ENCODE data around the gene MGARP. TPM values are rescaled to one million over a fixed set of nuclear protein-coding genes. Genes with fewer than 3 reads are reported as not detected.
A peak's percentile ranks its signal among the peaks of the same experiment; 100 is the strongest.
"Not testable (repeated sequence)": the region's sequence is repeated elsewhere in the genome, so short reads cannot be mapped to it uniquely, and the experiment has no call there.

MGARP gene
- total RNA-seq (2014; rRNA removed; shearing (Covaris generic)), result 0.72 TPM in 1 of 2 replicates, not detected in the other

DNA sequence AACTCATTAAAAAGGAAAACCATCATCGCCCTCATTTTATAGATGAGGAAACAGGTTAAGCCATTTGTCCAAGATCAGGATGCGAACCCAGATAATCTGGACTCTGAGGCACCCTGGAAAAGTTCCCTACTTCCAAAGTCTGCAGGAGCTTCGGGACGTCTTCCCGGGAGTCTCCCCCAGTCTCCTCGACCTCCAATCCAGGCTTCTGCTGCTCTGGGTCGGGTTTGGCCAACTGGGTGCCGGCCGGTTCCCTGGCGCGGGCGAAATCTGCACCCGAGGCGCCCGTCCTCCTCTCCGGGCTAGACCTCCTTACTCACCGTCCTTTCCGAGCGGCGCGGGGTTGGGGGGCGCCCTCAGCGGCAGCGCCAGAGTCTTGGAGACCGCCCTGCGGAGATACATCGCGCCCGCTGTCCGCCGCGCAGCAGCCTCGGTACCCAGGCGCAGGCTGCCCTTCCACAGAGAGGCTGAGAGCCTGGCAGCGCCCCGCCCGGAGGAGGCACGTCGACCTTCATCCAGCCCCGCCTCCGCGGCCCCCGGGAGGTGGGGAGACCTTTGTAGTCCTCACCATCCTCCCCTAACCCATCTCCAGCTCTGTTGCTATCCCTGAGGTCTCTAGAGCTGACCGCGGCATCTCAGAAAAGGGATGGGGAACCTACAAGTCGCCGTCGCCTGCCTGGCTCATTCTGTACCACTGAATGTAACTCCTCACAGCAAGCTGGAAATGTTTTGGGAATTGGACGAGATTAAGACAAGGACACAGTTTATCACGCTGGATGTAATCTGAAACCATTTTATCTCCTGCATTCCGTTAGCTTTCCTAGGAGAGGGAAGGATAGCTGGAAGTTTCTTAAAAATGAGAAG lies at the start of gene MGARP:
TSS of gene MGARP (minus strand) at position 466 of the 861 bp plus-strand sequence. CDS start at position 399, 67 bp downstream.
- no peak for DNase-seq (ENCODE audit: low spot score)

DNA sequence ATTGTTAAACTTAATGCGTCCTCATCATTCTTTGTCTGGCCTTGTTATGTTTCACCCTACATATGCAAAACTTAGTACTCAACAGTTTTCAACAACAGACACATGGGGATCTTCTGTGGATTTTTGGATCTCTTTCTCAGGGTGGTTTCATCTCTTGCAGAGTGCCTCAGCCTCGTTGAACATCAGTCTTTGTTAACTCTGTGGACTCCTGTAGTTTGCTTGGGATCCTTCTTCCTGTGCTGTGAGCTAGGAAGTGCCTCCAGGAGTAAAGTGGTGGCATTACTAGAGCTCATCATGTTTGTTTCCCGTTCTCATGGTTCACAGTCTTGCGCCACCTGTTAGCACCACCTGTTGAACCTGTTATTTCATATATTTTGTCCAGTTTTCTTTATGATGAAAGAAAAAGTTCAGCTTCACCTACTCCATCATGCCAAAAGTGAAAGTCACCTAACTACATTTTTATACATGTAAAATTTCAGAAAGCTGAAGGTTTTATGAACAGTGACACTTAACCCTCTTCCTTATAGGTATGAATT lies 49.7 kb upstream of the MGARP start:
- no peak for DNase-seq (ENCODE audit: low spot score)

DNA sequence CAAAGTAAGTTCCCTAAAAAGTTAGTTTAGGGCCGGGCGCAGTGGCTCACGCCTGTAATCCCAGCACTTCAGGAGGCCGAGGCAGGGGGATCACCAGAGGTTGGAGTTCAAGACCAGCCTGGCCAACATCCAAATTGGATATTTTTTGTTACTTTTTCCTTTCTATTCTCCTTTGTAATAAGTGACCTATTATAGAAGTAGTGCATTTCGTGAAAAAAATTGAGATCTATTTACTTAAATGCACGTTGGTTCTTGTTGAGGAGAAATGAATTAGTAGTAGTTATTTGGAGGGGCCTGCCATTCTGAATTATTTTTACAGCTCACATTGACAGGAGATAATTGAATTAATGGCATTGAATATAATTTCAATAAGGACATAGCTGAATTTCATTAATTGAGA lies 44.6 kb upstream of the MGARP start:
- DNase-seq (ENCODE audit: low spot score), result no peak

- not testable (repeated sequence) for DNase-seq (ENCODE audit: low spot score)
Observed at GRCh38 chr4:139322541-139322940, 42.5 kb upstream of the MGARP start.

- not testable (repeated sequence) for DNase-seq (ENCODE audit: low spot score)
Observed at GRCh38 chr4:139322070-139322469, 42.0 kb upstream of the MGARP start.

DNA sequence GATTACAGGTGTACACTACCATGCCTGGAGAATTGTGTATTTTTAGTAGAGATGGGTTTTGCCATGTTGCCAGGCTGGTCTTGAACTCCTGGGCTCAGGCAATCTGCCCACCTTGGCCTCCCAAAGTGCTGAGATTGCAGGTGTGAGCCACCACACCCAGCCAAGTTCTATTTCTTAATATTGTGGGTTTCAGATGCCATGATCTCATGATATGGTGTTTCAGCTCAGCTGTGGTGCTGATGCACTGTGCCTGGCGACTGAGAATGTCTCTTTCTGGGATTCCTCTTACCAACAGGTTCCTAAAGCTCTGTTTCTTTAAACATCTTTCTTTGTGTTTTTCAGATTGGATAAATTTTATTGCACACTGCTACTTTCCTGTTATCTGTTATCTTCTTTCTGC lies 39.5 kb upstream of the MGARP start:
- DNase-seq (ENCODE audit: low spot score), result no peak

- DNase-seq (ENCODE audit: low spot score), result no peak
Observed at GRCh38 chr4:139317635-139318034, 37.6 kb upstream of the MGARP start.

DNA sequence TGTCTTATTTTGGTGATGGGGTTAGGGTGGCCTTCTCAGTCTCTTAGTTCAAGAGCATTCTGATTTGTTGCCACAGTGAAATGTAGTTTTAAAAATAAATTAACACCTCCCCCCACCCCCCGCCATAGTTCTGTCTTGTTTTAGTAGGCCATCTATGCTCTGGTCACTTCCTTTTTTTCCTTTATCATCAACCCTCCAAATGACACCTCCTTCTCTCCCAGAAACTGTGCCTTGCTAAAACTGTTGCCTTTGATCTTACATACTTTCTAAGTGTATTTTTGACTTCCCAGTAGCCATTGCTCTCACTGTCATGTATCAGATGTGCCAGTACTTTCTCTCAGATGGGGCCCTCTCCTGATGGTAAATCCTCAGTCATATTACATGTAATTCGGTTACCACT lies 36.7 kb upstream of the MGARP start:
- DNase-seq (ENCODE audit: low spot score), result no peak

DNA sequence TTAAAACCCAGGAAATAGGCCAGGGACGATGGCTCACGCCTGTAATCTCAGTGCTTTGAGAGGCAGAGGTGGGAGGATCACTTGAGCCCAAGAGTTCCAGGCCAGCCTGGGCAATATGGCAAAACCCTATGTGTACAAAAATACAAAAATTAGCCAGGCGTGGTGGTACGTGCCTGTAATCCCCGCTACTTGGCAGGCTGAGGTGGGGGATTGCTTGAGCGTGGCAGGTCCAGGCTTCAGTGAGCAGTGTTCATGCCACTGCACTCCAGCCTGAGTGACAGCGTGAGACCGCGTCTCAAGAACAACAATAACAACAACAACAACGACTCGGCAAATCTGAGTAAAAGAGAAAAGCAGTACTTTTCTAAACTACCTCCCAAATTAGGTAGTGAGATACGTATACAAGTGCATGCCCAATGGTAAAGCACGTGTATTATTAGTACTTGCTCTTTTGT lies 35.2 kb upstream of the MGARP start:
- DNase-seq (ENCODE audit: low spot score), result no peak

- no peak for DNase-seq (ENCODE audit: low spot score)
Observed at GRCh38 chr4:139314047-139314800, 34.2 kb upstream of the MGARP start.

- not testable (repeated sequence) for DNase-seq (ENCODE audit: low spot score)
Observed at GRCh38 chr4:139313414-139313813, 33.4 kb upstream of the MGARP start.

DNA sequence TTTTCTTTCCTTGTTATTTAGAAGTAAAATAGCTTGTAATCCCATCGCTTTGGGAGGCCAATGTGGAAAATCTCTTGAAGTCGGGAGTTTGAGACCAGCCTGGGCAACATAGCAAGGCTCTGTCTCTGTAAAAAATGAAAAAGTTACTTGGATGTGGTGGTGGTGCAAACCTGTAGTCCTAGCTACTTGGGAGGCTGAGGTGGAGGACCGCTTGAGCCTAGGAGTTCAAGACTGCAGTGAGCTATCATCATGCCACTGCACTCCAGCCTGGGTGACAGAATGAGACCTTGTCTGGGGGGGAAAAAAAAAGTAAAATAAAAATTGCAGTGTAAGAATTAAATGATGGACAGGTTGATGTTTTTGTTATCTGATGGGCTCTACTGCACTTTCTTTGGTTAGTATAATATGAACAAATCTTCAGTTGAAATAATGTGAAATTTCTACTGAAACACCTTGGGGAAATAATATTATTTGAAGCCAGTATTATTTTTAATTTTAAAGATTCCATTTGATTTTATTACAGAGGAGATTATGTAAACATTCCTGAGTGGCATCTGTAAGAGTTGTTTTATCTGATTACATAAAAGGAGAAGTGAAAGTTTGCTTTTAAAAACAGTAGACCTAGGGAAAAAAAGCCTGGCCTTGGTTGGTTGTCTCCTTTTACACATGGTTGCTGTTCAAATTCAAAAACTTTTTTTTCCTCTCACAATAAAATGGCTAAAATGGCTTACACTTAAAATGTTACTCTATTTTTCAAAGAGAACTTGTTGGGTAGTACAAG lies 32.7 kb upstream of the MGARP start:
- no peak for DNase-seq (ENCODE audit: low spot score)

DNA sequence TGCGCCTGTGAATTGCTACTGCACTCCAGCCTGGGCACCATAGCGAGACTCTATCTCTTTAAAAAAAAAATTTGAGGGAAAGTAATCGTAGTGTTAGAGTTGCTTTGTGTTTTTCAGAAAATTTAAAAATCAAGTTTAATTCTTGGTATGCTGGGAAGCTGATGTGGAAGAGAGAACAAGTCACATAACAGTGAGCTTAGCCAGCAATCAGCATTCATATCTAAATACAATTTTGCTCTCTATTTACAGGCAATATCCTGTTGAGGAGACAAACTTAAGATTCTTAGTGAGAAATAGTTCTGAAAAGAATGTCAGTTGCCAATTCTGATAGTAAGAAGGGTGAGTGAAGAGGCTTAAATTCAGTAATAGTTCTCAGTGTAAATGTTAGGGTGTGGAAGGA lies 31.9 kb upstream of the MGARP start:
- DNase-seq (ENCODE audit: low spot score), result no peak

DNA sequence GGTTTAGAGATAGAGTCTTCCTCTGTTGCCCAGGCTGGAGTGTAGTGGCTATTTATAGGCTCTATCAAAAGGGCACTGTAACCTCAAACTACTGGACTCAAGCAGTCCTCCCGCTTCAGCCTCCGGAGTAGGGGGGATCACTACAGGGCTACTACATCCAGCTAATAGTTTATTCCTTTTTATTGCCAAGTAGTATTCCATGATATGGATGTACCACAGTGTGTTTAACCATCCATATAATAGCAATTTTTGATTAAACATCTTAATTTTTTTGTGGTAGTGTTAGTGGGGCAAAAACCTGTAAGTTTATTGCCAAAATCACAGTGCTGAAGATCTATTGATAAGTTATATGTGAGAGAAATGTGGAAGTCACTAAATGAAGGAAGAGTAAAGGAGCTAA lies 24.9 kb upstream of the MGARP start:
- DNase-seq (ENCODE audit: low spot score), result no peak

DNA sequence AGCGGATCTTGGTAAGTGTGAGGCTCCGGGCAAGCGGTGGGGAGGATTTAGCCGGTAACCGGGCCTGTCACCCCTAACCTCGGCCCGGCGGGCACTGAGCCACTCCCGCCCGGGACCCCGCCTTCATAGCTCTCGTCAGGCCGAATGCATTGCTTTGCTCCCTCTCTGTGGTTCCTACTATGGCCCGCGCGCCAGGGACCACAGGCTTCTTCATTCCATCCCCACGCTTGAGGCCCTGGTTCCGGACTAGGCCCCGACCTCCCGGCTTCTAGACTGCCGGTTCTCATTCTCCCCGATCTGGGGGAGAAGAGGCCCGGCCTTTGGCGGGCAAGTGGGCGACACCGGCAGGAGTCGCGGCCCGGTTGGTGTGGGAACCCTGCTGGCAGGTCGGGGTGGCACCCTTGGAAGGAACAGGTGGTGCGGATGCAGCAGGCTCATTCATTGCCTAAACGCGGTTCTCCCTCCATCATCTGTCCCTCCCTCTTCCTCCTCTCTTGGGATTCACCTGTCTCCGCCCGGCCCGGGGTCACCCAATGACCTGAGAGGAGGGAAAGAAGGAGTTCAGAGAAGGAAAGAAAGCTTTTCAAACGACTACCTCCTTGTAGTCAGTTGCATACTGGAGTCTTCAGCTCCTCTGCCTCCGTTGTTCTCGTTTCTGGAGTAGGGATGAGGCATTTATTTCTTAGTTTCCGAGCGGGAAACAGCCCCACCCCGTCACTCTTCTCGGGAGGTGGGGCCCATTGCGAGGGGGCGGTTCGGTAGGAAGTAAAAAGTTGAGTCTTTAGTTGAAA lies 22.0 kb upstream of the MGARP start, which contains the start of gene NDUFC1:
TSS of gene NDUFC1 (minus strand) at position 657 of the 791 bp plus-strand sequence. CDS start 6,679 bp downstream, outside the sequence.
- DNase-seq (ENCODE audit: low spot score), result peak; percentile 30

DNA sequence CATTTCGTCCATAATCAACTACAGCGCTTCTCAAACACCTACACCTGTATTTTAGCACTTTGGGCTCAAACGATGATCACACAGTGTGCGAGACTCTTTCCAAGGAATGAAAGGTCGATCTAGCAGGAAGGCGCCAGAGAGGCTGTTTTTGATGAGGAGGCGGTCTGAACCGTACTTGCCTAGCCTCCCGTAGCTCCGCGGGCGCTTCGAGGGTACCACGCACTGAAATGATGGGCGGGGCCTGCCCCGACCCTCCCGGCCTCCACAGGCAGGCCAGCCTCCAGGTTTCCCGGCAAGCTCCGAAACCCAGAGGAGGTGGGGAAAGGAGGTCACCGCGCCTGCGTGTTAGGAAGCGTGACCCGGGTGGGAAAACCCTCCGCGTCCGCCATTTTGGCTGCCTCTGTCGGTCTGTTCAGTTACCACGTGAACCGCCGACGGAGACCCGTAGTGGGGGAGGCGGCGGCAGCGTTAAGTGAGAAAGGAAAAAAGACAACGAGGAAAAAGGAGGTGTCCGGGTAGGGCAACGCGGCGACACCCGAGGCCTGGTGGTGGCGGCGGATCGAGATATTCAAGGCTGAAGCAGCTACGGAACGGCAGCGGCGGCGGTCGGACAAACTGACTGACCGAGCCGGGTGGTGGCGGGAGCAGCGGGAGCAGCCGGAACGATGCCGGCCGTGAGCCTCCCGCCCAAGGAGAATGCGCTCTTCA lies 21.2 kb upstream of the MGARP start, which contains the start of gene NAA15:
TSS of gene NAA15 (plus strand) at position 393 of the 708 bp plus-strand sequence. CDS start at position 666, 273 bp downstream.
- peak; percentile 96 for DNase-seq (ENCODE audit: low spot score)

- DNase-seq (ENCODE audit: low spot score), result peak; percentile 24
Observed at GRCh38 chr4:139300431-139301112, 20.5 kb upstream of the MGARP start.

DNA sequence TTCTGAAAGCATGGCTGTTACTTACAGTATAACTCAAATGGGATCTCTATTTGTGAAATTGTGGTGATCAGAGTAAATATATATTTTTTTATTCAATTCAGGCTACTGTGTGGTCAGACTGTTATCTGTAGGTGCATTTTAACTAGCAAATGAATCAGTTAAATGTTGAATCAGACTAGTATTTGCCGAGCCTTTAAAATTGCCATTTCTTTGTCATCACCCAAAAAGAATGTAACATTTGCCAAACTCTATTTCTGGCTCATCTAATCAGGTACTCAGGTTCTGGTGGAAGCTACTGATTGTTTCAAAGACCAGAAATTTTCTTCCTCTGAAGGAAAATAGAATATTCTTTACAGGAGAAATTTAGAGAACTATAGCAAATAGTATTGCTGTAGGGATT lies 19.5 kb upstream of the MGARP start:
- DNase-seq (ENCODE audit: low spot score), result no peak

DNA sequence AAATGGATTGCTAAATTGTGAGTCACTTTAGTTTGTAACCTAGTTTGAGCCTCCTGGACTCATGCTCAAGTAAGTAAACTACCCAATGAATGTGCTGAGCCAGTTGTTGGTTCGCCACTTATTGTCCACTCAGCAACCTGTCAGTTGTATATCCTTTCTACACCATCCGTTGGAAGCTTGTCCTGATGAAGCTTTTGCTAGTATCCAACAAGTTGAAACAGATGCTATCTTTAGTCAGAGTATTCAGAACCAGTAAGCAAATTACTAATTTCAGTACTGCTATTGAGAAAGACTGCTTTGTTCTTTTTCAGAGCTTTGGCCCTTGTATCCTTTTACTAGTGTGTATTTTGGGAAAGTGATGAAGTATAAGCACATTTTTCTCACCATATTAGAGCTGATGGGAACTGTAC lies 17.0 kb upstream of the MGARP start:
- peak; percentile 38 for DNase-seq (ENCODE audit: low spot score)

Data from H4 (cell line).